ENCODE measurements around the gene ALK.

DNA sequence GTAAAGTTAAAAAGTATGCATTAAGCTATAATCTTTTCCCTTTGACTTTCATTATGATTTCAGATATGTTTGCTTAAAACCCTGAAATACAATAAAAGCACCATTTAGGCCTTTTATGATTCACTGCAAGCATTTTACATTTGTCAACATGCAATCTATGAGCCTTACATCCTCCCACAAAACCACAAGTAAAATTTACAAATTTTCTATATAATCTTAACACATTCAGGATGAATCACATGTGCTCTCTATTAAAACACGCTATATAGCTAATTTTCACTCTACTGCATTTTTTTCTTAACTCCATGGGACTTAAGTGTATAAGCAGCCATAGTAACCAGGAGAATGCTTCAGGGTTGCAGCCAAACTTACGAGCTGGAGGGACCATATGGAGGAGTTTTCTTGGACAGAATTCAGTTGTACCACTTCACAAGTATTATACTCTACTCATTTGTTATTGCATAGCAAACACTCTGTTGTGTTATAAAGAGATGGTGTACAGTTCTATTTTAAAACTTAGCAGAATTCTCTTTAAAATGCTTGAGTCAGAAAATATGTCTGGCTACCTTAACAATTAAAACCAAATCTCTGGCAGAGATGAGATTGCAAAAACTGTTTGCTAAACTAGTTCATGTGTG lies 293.2 kb downstream of the ALK start:
- no peak for TF ChIP-seq POLR2A (IDR thresholded peaks at IDR 0.05; ENCODE audit: low read length)
- TF ChIP-seq GATA1 (IDR thresholded peaks at IDR 0.05; ENCODE audit: low read depth, low read length) = no peak
